H9 (cell line): ENCODE data around the gene NUP214. TPM values are rescaled to one million over a fixed set of nuclear protein-coding genes. Genes with fewer than 3 reads are reported as not detected.

Source experiments
- DNase-seq: peaks from one replicate; pipeline ENCODE4 v3.0.0-alpha.2; 2017
- H2AFZ ChIP-seq: one replicate; pipeline ENCODE4 v1.6.1; 2013; ENCODE audit warnings: mild to moderate bottlenecking, low read length, control low read depth, moderate library complexity
- H2AK5ac ChIP-seq: 2 replicates; pipeline ENCODE4 v1.6.1; 2013; ENCODE audit warnings: low read length, control low read depth, mixed read lengths; ENCODE audit not compliant: insufficient read length
- H2BK120ac ChIP-seq: one replicate; pipeline ENCODE4 v1.6.1; 2013; ENCODE audit warnings: low read depth, mild to moderate bottlenecking, low read length, control low read depth, inconsistent platforms; ENCODE audit not compliant: poor library complexity, severe bottlenecking
- H2BK12ac ChIP-seq: 2 replicates; pipeline ENCODE4 v1.6.1; 2013; ENCODE audit warnings: low read length, control low read depth, mixed read lengths, low read depth; ENCODE audit not compliant: insufficient read length
- H2BK15ac ChIP-seq: 2 replicates; pipeline ENCODE4 v1.6.1; 2013; ENCODE audit warnings: low read depth, low read length, control low read depth
- H2BK20ac ChIP-seq: one replicate; pipeline ENCODE4 v1.6.1; 2013; ENCODE audit warnings: low read depth, mild to moderate bottlenecking, low read length, control low read depth, inconsistent platforms; ENCODE audit not compliant: poor library complexity, severe bottlenecking
- H2BK5ac ChIP-seq: 2 replicates; pipeline ENCODE4 v1.6.1; 2013; ENCODE audit warnings: low read length, control low read depth, mixed read lengths; ENCODE audit not compliant: insufficient read length
- H3K14ac ChIP-seq: 2 replicates; pipeline ENCODE4 v1.6.1; 2013; ENCODE audit warnings: low read length, control low read depth; ENCODE audit not compliant: insufficient read depth
- H3K18ac ChIP-seq: 2 replicates; pipeline ENCODE4 v1.6.1; 2013; ENCODE audit warnings: low read depth, mild to moderate bottlenecking, mixed read lengths, low read length, control low read depth; ENCODE audit not compliant: insufficient read length
- H3K23ac ChIP-seq: 2 replicates; pipeline ENCODE4 v1.6.1; 2013; ENCODE audit warnings: low read length, control low read depth, mixed read lengths, low read depth; ENCODE audit not compliant: insufficient read length
- H3K23me2 ChIP-seq: 2 replicates; pipeline ENCODE4 v1.6.1; 2013; ENCODE audit warnings: low read depth, mild to moderate bottlenecking, mixed read lengths, low read length, control low read depth; ENCODE audit not compliant: insufficient read length, poor library complexity, severe bottlenecking
- H3K27ac ChIP-seq: 2 replicates; pipeline ENCODE4 v1.5.1; 2013; ENCODE audit warnings: low read length, control low read depth, mixed read lengths, low read depth; ENCODE audit not compliant: insufficient read length
- H3K27me3 ChIP-seq: 2 replicates; pipeline ENCODE4 v1.6.1; 2013; ENCODE audit warnings: low read length, control low read depth, inconsistent platforms; ENCODE audit not compliant: insufficient read depth
- H3K4ac ChIP-seq: 2 replicates; pipeline ENCODE4 v1.6.1; 2013; ENCODE audit warnings: low read depth, mild to moderate bottlenecking, control low read depth, inconsistent platforms, low read length, moderate library complexity
- H3K4me1 ChIP-seq: 2 replicates; pipeline ENCODE4 v1.6.1; 2013; ENCODE audit warnings: low read length, control low read depth, inconsistent platforms; ENCODE audit not compliant: insufficient read depth
- H3K4me2 ChIP-seq: 2 replicates; pipeline ENCODE4 v1.6.1; 2013; ENCODE audit warnings: low read length, control low read depth, mixed read lengths; ENCODE audit not compliant: insufficient read length, insufficient read depth
- H3K56ac ChIP-seq: 2 replicates; pipeline ENCODE4 v1.6.1; 2013; ENCODE audit warnings: low read depth, mild to moderate bottlenecking, mixed read lengths, low read length, control low read depth; ENCODE audit not compliant: insufficient read length
- H3K79me1 ChIP-seq: 2 replicates; pipeline ENCODE4 v1.6.1; 2013; ENCODE audit warnings: low read depth, mild to moderate bottlenecking, moderate library complexity, low read length, control low read depth, inconsistent platforms; ENCODE audit not compliant: insufficient read depth, poor library complexity, severe bottlenecking
- H3K79me2 ChIP-seq: 2 replicates; pipeline ENCODE4 v1.6.1; 2013; ENCODE audit warnings: low read length, control low read depth, inconsistent platforms; ENCODE audit not compliant: insufficient read depth
- H3K9ac ChIP-seq: 2 replicates; pipeline ENCODE4 v1.6.1; 2013; ENCODE audit warnings: low read length, control low read depth, mixed read lengths; ENCODE audit not compliant: insufficient read length; ENCODE audit errors: extremely low read depth
- H3K9me3 ChIP-seq: one replicate; pipeline ENCODE4 v1.6.1; 2013; ENCODE audit warnings: low read depth, low read length, inconsistent platforms; ENCODE audit not compliant: control insufficient read depth
- H3T11ph ChIP-seq: one replicate; pipeline ENCODE4 v1.6.1; 2013; ENCODE audit warnings: mild to moderate bottlenecking, low read length, control low read depth, inconsistent platforms
- H4K20me1 ChIP-seq: one replicate; pipeline ENCODE4 v1.6.1; 2013; ENCODE audit not compliant: control insufficient read depth, insufficient read length, insufficient read depth
- H4K5ac ChIP-seq: 2 replicates; pipeline ENCODE4 v1.6.1; 2013; ENCODE audit warnings: low read depth, mild to moderate bottlenecking, mixed read lengths, low read length, control low read depth; ENCODE audit not compliant: insufficient read length
- H4K8ac ChIP-seq: replicated peaks from 2 replicates; pipeline ENCODE4 v1.6.1; 2013; ENCODE audit warnings: low read length, control low read depth, mixed read lengths, low read depth; ENCODE audit not compliant: insufficient read length
- H4K91ac ChIP-seq: 2 replicates; pipeline ENCODE4 v1.6.1; 2013; ENCODE audit warnings: low read depth, mild to moderate bottlenecking, moderate library complexity, mixed read lengths, low read length, control low read depth; ENCODE audit not compliant: insufficient read length
- H3K27ac Mint-ChIP-seq, 3 experiments: 2 replicates in 2 of 3; 3 replicates in 1 of 3; pipeline ENCODE4 v1.8.0; 2020 to 2021; ENCODE audit warnings: mixed read lengths in 3 of 3, mild to moderate bottlenecking in 1 of 3, moderate library complexity in 1 of 3
- H3K27me3 Mint-ChIP-seq: 2 replicates; pipeline ENCODE4 v1.8.0; 2021; ENCODE audit warnings: low read depth, mild to moderate bottlenecking, moderate library complexity, mixed read lengths
- H3K36me3 Mint-ChIP-seq, 3 experiments: 2 replicates in 2 of 3; 3 replicates in 1 of 3; pipeline ENCODE4 v1.8.0; 2020 to 2021; ENCODE audit warnings: low read depth in 3 of 3, mixed read lengths in 3 of 3; ENCODE audit not compliant: insufficient read depth in 1 of 3
- H3K4me1 Mint-ChIP-seq, 2 experiments: 2 replicates each; pipeline ENCODE4 v1.8.0; 2020; ENCODE audit warnings: mixed read lengths in 2 of 2
- H3K4me3 Mint-ChIP-seq, 2 experiments: 2 replicates in 1 of 2; 3 replicates in 1 of 2; pipeline ENCODE4 v1.8.0; 2020 to 2021; ENCODE audit warnings: mild to moderate bottlenecking in 2 of 2, mixed read lengths in 2 of 2, moderate library complexity in 1 of 2
- H3K9me3 Mint-ChIP-seq, 2 experiments: 2 replicates in 1 of 2; 3 replicates in 1 of 2; pipeline ENCODE4 v1.8.0; 2020; ENCODE audit warnings: mild to moderate bottlenecking in 2 of 2, mixed read lengths in 2 of 2, moderate library complexity in 1 of 2
- WGBS: extraction: QIAGEN DNeasy Blood & Tissue Kit; methylation state at CpG from one replicate; pipeline ENCODE4 v1.1.7; 2013; ENCODE audit warnings: missing lambda C conversion rate, low lambda C conversion rate, mixed read lengths; ENCODE audit not compliant: insufficient read length; ENCODE audit errors: extremely low coverage; 5-methylcytosine and 5-hydroxymethylcytosine counted together
- total RNA-seq: library from RNA; stranded (reverse); gene quantifications from 2 replicates; pipeline ENCODE4 v1.2.1, GENCODE V29; 2021
- TF ChIP-seq, protein P1 (sequence below): fragments of 200-600 bp; sonication (generic); conservative IDR thresholded peaks from 3 replicates; pipeline ENCODE4 v1.8.0; 2021; ENCODE audit warnings: antibody characterized with exemption, mild to moderate bottlenecking

Gene NUP214
- total RNA-seq, 1 experiment from 2014 or later, result 53.8 TPM

DNA sequence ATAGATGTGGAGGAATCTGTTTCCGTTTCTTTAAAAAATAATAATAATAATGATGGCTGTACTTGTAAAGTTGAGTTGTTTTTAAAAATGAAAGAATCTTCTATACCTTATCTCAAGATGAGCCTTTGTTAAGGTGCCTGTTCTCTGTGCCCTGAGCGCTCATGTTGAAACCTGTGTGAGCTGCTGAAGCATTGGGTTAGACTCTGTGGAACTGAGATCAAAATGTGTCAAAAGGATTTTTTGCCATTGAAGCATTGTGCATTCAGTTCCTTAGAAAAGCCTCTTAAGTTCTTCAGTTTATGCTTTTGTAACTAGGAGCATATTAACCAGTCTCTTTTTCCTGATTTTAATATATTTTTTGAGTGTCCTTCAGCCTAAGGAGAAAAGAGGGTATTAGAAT, 67.7 kb downstream of the NUP214 start:
- H2AK5ac ChIP-seq, result no peak overlapping the region
- no peaks in the 10 kb centered on the region for H4K20me1 ChIP-seq
- H3K23ac ChIP-seq, result no peak overlapping the region
- H3K4me1 Mint-ChIP-seq, result no peaks in the 10 kb centered on the region
- H3K27me3 Mint-ChIP-seq, result no peaks in the 10 kb centered on the region
- no peak overlapping the region for H3K4me2 ChIP-seq
- H3K9ac ChIP-seq, result no peak overlapping the region
- no peak overlapping the region for H3K27ac ChIP-seq
- no peak overlapping the region for H2BK120ac ChIP-seq
- H3K4me1 ChIP-seq, result no peaks in the 10 kb centered on the region
- no peaks in the 10 kb centered on the region for H3K9me3 ChIP-seq
- no peaks in the 10 kb centered on the region for H3K79me2 ChIP-seq
- no peaks in the 10 kb centered on the region for H3K23me2 ChIP-seq
- no peak overlapping the region for H4K91ac ChIP-seq
- no peaks in the 10 kb centered on the region for H3K79me1 ChIP-seq
- no peak overlapping the region for H3K18ac ChIP-seq
- H2AFZ ChIP-seq, result no peak overlapping the region
- H2BK15ac ChIP-seq, result no peak overlapping the region
- no peaks in the 10 kb centered on the region for H3K27me3 ChIP-seq
- H3K9me3 Mint-ChIP-seq, result no peaks in the 10 kb centered on the region
- no peak overlapping the region for H3K14ac ChIP-seq
- H3K36me3 Mint-ChIP-seq, result peaks cover 17 to 64% (median 45%) of the 10 kb centered on the region in 3 experiments; a peak in 6 of 7 replicates
- H4K8ac ChIP-seq, result no peak overlapping the region
- TF ChIP-seq, protein P1, sequence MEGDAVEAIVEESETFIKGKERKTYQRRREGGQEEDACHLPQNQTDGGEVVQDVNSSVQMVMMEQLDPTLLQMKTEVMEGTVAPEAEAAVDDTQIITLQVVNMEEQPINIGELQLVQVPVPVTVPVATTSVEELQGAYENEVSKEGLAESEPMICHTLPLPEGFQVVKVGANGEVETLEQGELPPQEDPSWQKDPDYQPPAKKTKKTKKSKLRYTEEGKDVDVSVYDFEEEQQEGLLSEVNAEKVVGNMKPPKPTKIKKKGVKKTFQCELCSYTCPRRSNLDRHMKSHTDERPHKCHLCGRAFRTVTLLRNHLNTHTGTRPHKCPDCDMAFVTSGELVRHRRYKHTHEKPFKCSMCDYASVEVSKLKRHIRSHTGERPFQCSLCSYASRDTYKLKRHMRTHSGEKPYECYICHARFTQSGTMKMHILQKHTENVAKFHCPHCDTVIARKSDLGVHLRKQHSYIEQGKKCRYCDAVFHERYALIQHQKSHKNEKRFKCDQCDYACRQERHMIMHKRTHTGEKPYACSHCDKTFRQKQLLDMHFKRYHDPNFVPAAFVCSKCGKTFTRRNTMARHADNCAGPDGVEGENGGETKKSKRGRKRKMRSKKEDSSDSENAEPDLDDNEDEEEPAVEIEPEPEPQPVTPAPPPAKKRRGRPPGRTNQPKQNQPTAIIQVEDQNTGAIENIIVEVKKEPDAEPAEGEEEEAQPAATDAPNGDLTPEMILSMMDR, result no peak
- H3K56ac ChIP-seq, result no peak overlapping the region
- no peak overlapping the region for H3T11ph ChIP-seq
- no peak overlapping the region for H3K27ac Mint-ChIP-seq
- no peak overlapping the region for H2BK5ac ChIP-seq
- DNase-seq, result no peak
- no peak overlapping the region for H2BK20ac ChIP-seq
- 100% methylated on average over 1 of the region's 2 CpGs for WGBS
- no peak overlapping the region for H3K4me3 Mint-ChIP-seq
- no peak overlapping the region for H3K4ac ChIP-seq
- H4K5ac ChIP-seq, result no peak overlapping the region
- no peak overlapping the region for H2BK12ac ChIP-seq
